Osteoblast (primary cell): ENCODE measurements around the gene PCDHB8. TPM values are rescaled to one million over a fixed set of nuclear protein-coding genes. Genes with fewer than 3 reads are reported as not detected.
A peak's percentile ranks its signal among the peaks of the same experiment; 100 is the strongest.
"Not testable (repeated sequence)": the region's sequence is repeated elsewhere in the genome, so short reads cannot be mapped to it uniquely, and the experiment has no call there.

Source experiments
- DNase-seq: peaks from one replicate; pipeline ENCODE4 v3.0.0; 2011; ENCODE audit warnings: low spot score, mixed read lengths; ENCODE audit not compliant: insufficient read length; ENCODE audit errors: missing footprints
- H2AFZ ChIP-seq: 2 replicates; pipeline ENCODE4 v1.6.0; 2011; ENCODE audit warnings: mild to moderate bottlenecking, low read length
- H3K27ac ChIP-seq: 2 replicates; pipeline ENCODE4 v1.5.1; 2011; ENCODE audit warnings: mild to moderate bottlenecking, low read depth, low read length, moderate library complexity
- H3K27me3 ChIP-seq: 2 replicates; pipeline ENCODE4 v1.6.0; 2012; ENCODE audit warnings: mild to moderate bottlenecking, control low read depth, inconsistent platforms, low read length, moderate library complexity; ENCODE audit not compliant: insufficient read depth
- H3K36me3 ChIP-seq: 2 replicates; pipeline ENCODE4 v1.5.1; 2011; ENCODE audit warnings: mild to moderate bottlenecking, low read length, control low read depth, moderate library complexity; ENCODE audit not compliant: insufficient read depth
- H3K4me1 ChIP-seq: 2 replicates; pipeline ENCODE4 v1.5.1; 2011; ENCODE audit warnings: mild to moderate bottlenecking, low read length, control low read depth, moderate library complexity; ENCODE audit not compliant: insufficient read depth
- H3K4me2 ChIP-seq: 2 replicates; pipeline ENCODE4 v1.6.0; 2011; ENCODE audit warnings: mild to moderate bottlenecking, low read length; ENCODE audit not compliant: insufficient read depth
- H3K4me3 ChIP-seq: fragments of 200-600 bp; sonication (generic); 3 replicates; pipeline ENCODE4 v1.5.1; 2012; ENCODE audit warnings: mild to moderate bottlenecking, low read length, inconsistent platforms; ENCODE audit not compliant: insufficient read depth
- H3K79me2 ChIP-seq: 2 replicates; pipeline ENCODE4 v1.6.0; 2012; ENCODE audit warnings: mild to moderate bottlenecking, low read length, control low read depth, inconsistent platforms; ENCODE audit not compliant: insufficient read depth
- H3K9me3 ChIP-seq: 2 replicates; pipeline ENCODE4 v1.5.1; 2011; ENCODE audit warnings: low read depth, low read length, control low read depth
- H4K20me1 ChIP-seq: 2 replicates; pipeline ENCODE4 v1.6.0; 2012; ENCODE audit warnings: mild to moderate bottlenecking, low read length, control low read depth; ENCODE audit not compliant: insufficient read depth
- total RNA-seq: library from RNA; depleted of rRNA; stranded (reverse); fragments of >200 nt; gene quantifications from 2 replicates; pipeline ENCODE4 v1.2.3, GENCODE V29; 2012
- TF ChIP-seq, protein P1 (sequence below): IDR thresholded peaks from 2 replicates; pipeline ENCODE4 v1.5.1; 2011; ENCODE audit warnings: mild to moderate bottlenecking, low read depth, low read length, moderate library complexity; ENCODE audit errors: extremely low read depth

PCDHB8 gene
- total RNA-seq, 1 donor: 0.36 TPM

DNA sequence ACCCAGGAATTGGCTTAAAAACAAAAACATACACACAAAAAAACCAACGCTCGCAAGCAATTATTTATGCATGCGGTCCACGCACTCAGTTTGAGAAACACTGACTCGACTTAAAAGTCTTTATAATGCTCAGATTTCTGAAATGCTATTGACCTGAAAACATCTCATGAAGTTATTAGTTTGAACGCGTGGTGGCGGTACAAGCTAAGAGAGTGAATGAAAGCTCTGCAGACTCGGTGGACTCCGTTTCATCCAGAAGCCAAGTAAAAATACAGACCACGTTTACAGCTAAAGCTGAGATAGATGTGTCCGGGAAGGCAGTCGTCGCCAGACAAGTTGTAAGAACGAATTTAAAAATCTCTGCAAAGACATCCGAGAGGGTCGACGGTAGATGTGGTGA lies 27.8 kb upstream of the PCDHB8 start, which contains the start of gene PCDHB6:
PCDHB6 (plus strand) TSS at position 246 of the 400 bp plus-strand sequence. CDS start 201 bp downstream, outside the sequence.
- Histone ChIP-seq H3K9me3 (no peaks in the 10 kb centered on the region), H2AFZ (peak within 1 kb of the TSS; percentile 41), H3K4me1 (no peaks in the 10 kb centered on the region), H3K79me2 (no peaks in the 10 kb centered on the region), H3K36me3 (no peaks in the 10 kb centered on the region), H4K20me1 (no peaks in the 10 kb centered on the region), H3K27ac (no peak within 1 kb of the TSS), H3K4me2 (peak within 1 kb of the TSS; percentile 64), H3K27me3 (no peaks in the 10 kb centered on the region), H3K4me3 (peak within 1 kb of the TSS; percentile 45)
- TF ChIP-seq, protein P1, sequence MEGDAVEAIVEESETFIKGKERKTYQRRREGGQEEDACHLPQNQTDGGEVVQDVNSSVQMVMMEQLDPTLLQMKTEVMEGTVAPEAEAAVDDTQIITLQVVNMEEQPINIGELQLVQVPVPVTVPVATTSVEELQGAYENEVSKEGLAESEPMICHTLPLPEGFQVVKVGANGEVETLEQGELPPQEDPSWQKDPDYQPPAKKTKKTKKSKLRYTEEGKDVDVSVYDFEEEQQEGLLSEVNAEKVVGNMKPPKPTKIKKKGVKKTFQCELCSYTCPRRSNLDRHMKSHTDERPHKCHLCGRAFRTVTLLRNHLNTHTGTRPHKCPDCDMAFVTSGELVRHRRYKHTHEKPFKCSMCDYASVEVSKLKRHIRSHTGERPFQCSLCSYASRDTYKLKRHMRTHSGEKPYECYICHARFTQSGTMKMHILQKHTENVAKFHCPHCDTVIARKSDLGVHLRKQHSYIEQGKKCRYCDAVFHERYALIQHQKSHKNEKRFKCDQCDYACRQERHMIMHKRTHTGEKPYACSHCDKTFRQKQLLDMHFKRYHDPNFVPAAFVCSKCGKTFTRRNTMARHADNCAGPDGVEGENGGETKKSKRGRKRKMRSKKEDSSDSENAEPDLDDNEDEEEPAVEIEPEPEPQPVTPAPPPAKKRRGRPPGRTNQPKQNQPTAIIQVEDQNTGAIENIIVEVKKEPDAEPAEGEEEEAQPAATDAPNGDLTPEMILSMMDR: peak; percentile 43
- DNase-seq: no peak

DNA sequence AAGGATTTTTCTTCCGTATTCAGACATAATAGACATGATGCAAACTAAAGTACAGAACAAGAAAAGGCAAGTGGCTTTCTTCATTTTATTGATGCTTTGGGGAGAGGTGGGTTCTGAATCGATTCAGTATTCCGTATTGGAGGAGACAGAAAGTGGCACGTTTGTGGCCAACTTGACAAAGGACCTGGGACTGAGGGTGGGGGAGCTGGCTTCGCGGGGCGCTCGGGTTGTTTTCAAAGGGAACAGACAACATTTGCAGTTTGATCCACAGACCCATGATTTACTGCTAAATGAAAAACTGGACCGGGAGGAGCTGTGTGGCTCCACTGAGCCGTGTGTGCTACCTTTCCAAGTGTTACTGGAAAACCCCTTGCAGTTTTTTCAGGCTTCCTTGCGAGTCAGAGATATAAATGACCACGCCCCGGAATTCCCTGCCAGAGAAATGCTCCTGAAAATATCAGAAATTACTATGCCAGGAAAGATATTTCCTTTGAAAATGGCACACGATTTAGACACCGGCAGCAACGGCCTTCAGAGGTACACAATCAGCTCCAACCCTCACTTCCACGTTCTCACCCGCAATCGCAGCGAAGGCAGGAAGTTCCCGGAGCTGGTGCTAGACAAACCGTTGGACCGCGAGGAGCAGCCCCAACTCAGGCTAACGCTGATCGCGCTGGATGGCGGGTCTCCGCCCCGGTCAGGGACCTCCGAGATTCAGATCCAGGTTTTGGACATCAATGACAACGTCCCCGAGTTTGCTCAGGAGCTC lies 27.2 kb upstream of the PCDHB8 start:
- Histone ChIP-seq H3K27me3 (no peaks in the 10 kb centered on the region), H3K4me3 (peak overlapping the region; percentile 45), H3K4me2 (peak overlapping the region; percentile 64), H3K4me1 (no peaks in the 10 kb centered on the region), H3K79me2 (no peaks in the 10 kb centered on the region), H3K9me3 (no peaks in the 10 kb centered on the region), H3K36me3 (no peaks in the 10 kb centered on the region), H2AFZ (peak overlapping the region; percentile 41), H4K20me1 (no peaks in the 10 kb centered on the region), H3K27ac (no peak overlapping the region)
- TF ChIP-seq, protein P1: no peak
- DNase-seq: no peak

DNA sequence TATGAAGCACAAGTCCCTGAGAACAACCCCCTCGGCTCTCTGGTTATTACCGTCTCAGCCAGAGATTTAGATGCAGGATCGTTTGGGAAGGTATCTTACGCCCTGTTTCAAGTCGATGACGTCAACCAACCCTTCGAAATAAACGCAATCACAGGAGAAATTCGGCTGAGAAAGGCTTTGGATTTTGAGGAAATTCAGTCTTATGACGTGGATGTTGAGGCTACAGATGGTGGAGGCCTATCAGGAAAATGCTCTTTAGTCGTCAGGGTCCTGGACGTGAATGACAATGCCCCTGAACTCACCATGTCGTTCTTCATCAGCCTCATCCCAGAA lies 26.6 kb upstream of the PCDHB8 start:
- no peaks in the 10 kb centered on the region for H3K9me3 ChIP-seq
- H3K27ac ChIP-seq: no peak overlapping the region
- H3K27me3 ChIP-seq: no peaks in the 10 kb centered on the region
- no peaks in the 10 kb centered on the region for H3K79me2 ChIP-seq
- no peak for DNase-seq
- TF ChIP-seq, protein P1: no peak
- H2AFZ ChIP-seq: no peak overlapping the region
- no peaks in the 10 kb centered on the region for H3K36me3 ChIP-seq
- no peak overlapping the region for H3K4me2 ChIP-seq
- no peaks in the 10 kb centered on the region for H4K20me1 ChIP-seq
- no peaks in the 10 kb centered on the region for H3K4me1 ChIP-seq
- H3K4me3 ChIP-seq: no peak overlapping the region

DNA sequence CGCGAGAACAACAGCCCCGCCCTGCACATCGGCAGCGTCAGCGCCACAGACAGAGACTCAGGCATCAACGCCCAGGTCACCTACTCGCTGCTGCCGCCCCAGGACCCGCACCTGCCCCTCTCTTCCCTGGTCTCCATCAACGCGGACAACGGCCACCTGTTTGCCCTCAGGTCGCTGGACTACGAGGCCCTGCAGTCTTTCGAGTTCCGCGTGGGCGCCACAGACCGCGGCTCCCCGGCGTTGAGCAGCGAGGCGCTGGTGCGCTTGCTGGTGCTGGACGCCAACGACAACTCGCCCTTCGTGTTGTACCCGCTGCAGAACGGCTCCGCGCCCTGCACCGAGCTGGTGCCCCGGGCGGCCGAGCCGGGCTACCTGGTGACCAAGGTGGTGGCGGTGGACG lies 26.0 kb upstream of the PCDHB8 start:
- H3K4me2 ChIP-seq: not testable (repeated sequence)

DNA sequence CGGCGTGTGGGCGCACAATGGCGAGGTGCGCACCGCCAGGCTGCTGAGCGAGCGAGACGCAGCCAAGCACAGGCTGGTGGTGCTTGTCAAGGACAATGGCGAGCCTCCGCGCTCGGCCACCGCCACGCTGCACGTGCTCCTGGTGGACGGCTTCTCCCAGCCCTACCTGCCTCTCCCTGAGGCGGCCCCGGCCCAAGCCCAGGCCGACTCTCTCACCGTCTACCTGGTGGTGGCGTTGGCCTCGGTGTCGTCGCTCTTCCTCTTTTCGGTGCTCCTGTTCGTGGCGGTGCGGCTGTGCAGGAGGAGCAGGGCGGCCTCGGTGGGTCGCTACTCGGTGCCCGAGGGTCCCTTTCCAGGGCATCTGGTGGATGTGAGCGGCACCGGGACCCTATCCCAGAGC lies 25.5 kb upstream of the PCDHB8 start:
- H4K20me1 ChIP-seq, H3K79me2 ChIP-seq, H3K4me3 ChIP-seq, H3K27me3 ChIP-seq, H3K36me3 ChIP-seq, H3K4me2 ChIP-seq, DNase-seq, H3K27ac ChIP-seq, H2AFZ ChIP-seq, H3K9me3 ChIP-seq, H3K4me1 ChIP-seq: not testable (repeated sequence)

More for the DNA sequence above, 26.0 kb upstream of the PCDHB8 start:
- H3K4me3 ChIP-seq, H4K20me1 ChIP-seq, H3K79me2 ChIP-seq, H3K27me3 ChIP-seq, H3K4me1 ChIP-seq, H3K9me3 ChIP-seq, H2AFZ ChIP-seq, H3K27ac ChIP-seq, H3K36me3 ChIP-seq, DNase-seq: not testable (repeated sequence)
